ENCODE measurements around the gene NIT2.
"Not testable (repeated sequence)": the region's sequence is repeated elsewhere in the genome, so short reads cannot be mapped to it uniquely, and the experiment has no call there.

The NIT2 gene

GRCh38 chr3:100334488-100335351, at the start of gene NIT2:
Gene NIT2, plus strand, starts transcription at chr3:100334757. Its CDS starts 35 bp downstream, at chr3:100334792.
- DNase-seq: peak; percentile 44

GRCh38 chr3:100288288-100288894, 46.2 kb upstream of the NIT2 start:
- DNase-seq: no peak

GRCh38 chr3:100289339-100289738, 45.2 kb upstream of the NIT2 start:
- DNase-seq: no peak

GRCh38 chr3:100295089-100295488, 39.5 kb upstream of the NIT2 start:
- DNase-seq: no peak

GRCh38 chr3:100297784-100298183, 36.8 kb upstream of the NIT2 start:
- DNase-seq: no peak

GRCh38 chr3:100299016-100299415, 35.5 kb upstream of the NIT2 start:
- no peak for DNase-seq

- no peak for DNase-seq
These were observed 27.9 kb upstream of the NIT2 start for GRCh38 chr3:100306695-100307094.

- DNase-seq: no peak
These were observed 24.1 kb upstream of the NIT2 start for GRCh38 chr3:100310355-100310965.

GRCh38 chr3:100311011-100311410, 23.5 kb upstream of the NIT2 start:
- no peak for DNase-seq

- peak; percentile 37 for DNase-seq
These were observed 17.9 kb upstream of the NIT2 start for GRCh38 chr3:100316641-100317069.

- DNase-seq: no peak
These were observed 16.6 kb upstream of the NIT2 start for GRCh38 chr3:100317912-100318311.

GRCh38 chr3:100319951-100320350, 14.6 kb upstream of the NIT2 start:
- no peak for DNase-seq

- DNase-seq: no peak
These were observed 10.5 kb upstream of the NIT2 start for GRCh38 chr3:100324044-100324443.

- no peak for DNase-seq
These were observed 8.7 kb upstream of the NIT2 start for GRCh38 chr3:100325827-100326226.

GRCh38 chr3:100327377-100327776, 7.2 kb upstream of the NIT2 start:
- DNase-seq: not testable (repeated sequence)

- DNase-seq: no peak
These were observed 4.6 kb upstream of the NIT2 start for GRCh38 chr3:100329800-100330489.

- no peak for DNase-seq
These were observed 3.9 kb upstream of the NIT2 start for GRCh38 chr3:100330651-100331050.

GRCh38 chr3:100331660-100332059, 2.9 kb upstream of the NIT2 start:
- no peak for DNase-seq

GRCh38 chr3:100333051-100333450, 1.5 kb upstream of the NIT2 start:
- DNase-seq: no peak

- DNase-seq: no peak
These were observed 528 bp upstream of the NIT2 start for GRCh38 chr3:100333970-100334487.

- DNase-seq: no peak
These were observed 877 bp downstream of the NIT2 start for GRCh38 chr3:100335434-100335833.

GRCh38 chr3:100336229-100336628, 1.7 kb downstream of the NIT2 start:
- DNase-seq: not testable (repeated sequence)

- DNase-seq: no peak
These were observed 4.4 kb downstream of the NIT2 start for GRCh38 chr3:100338911-100339310.

Measured in NCI-H524 treated with DMSO at 0.1 percent for 48 hours (cell line).